RWPE1 (cell line): ENCODE results near the gene INS.

ENCODE experiments used
- CTCF ChIA-PET: fragments of 350-600 bp; sonication (Branson Sonifier 250); formaldehyde crosslinking; extraction: SDS; loops from one replicate; lab custom pipeline; 2021; lab: Yijun Ruan, JAX
- POLR2A ChIA-PET: fragments of 400-600 bp; formaldehyde crosslinking; extraction: SDS; loops from one replicate; lab custom pipeline; 2020; ENCODE audit warnings: antibody characterized with exemption; ENCODE audit not compliant: low non-redundant PET; lab: Yijun Ruan, JAX
- DNase-seq: peaks from one replicate; pipeline ENCODE4 v3.0.0; 2012; ENCODE audit warnings: low spot score
- H3K27ac ChIP-seq: fragments of 450-650 bp; 2 replicates; pipeline ENCODE4 v1.5.1; 2017
- TF ChIP-seq, protein P1 (sequence below): fragments of 450-650 bp; conservative IDR thresholded peaks from 2 replicates; pipeline ENCODE4 v1.5.1; 2017; ENCODE audit warnings: low read depth, mild to moderate bottlenecking

Gene INS

DNA sequence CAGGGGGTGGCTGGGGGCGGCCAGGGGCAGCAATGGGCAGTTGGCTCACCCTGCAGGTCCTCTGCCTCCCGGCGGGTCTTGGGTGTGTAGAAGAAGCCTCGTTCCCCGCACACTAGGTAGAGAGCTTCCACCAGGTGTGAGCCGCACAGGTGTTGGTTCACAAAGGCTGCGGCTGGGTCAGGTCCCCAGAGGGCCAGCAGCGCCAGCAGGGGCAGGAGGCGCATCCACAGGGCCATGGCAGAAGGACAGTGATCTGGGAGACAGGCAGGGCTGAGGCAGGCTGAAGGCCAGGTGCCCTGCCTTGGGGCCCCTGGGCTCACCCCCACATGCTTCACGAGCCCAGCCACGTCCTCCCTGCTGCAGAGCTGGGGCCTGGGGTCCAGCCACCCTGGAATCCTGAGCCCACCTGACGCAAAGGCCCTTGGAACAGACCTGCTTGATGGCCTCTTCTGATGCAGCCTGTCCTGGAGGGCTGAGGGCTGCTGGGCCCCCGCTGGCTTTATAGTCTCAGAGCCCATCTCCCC lies at the start of gene INS:
Gene INS (minus strand): TSS at position 474 of the 524 bp plus-strand sequence. CDS start 238 bp downstream, at position 236.
- TF ChIP-seq, protein P1, sequence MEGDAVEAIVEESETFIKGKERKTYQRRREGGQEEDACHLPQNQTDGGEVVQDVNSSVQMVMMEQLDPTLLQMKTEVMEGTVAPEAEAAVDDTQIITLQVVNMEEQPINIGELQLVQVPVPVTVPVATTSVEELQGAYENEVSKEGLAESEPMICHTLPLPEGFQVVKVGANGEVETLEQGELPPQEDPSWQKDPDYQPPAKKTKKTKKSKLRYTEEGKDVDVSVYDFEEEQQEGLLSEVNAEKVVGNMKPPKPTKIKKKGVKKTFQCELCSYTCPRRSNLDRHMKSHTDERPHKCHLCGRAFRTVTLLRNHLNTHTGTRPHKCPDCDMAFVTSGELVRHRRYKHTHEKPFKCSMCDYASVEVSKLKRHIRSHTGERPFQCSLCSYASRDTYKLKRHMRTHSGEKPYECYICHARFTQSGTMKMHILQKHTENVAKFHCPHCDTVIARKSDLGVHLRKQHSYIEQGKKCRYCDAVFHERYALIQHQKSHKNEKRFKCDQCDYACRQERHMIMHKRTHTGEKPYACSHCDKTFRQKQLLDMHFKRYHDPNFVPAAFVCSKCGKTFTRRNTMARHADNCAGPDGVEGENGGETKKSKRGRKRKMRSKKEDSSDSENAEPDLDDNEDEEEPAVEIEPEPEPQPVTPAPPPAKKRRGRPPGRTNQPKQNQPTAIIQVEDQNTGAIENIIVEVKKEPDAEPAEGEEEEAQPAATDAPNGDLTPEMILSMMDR: no peak
- ChIA-PET CTCF (interaction anchor here (0.6 to 2.4 kb wide), 3 partner anchors 10 to 357 kb away, joined by 3 to 6 read pairs (median 3); no protein-coding TSS in a partner anchor), POLR2A (no interaction called here)
- no peak for DNase-seq
- H3K27ac ChIP-seq: no peak within 1 kb of the TSS

- ChIA-PET CTCF (interaction anchor here (1.2 to 1.3 kb wide), 2 partner anchors 89 to 94 kb away, joined by 3 to 4 read pairs; no protein-coding TSS in a partner anchor), POLR2A (interaction anchor here (0.6 kb wide), 1 partner anchor 67 kb away, joined by 3 read pairs; no protein-coding TSS in a partner anchor)
- TF ChIP-seq, protein P1: no peak
- no peak for DNase-seq
- H3K27ac ChIP-seq: peak overlapping the region; percentile 1; the same call in 1 of the 2 replicates
Observed at GRCh38 chr11:2210366-2211112, 49.5 kb upstream of the INS start.

DNA sequence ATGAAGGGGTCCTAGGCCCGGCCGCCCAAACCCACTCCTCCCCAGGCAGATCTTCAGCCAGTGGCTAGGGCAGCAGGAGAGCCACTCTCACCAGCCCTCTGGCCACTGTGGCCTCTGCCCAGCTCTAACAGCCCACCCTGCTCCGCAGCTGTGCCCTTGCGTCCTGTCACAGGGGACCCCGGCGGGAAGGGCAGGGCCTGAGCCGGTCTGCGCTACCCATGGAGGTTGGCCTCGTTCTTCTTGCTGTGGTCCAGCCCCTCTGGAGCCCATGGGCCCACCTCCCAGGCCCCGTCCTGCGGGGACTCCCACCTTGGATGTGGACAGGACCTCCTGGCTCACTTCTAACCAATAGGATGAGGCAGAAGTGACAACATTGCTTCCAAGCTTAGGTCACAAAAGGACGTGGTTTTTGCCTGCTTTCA lies 48.9 kb upstream of the INS start:
- H3K27ac ChIP-seq: peak overlapping the region; percentile 72; the same call in 1 of the 2 replicates
- no peak for DNase-seq
- ChIA-PET POLR2A (interaction anchor here (0.6 kb wide), 1 partner anchor 67 kb away, joined by 3 read pairs; no protein-coding TSS in a partner anchor), CTCF (no interaction called here)
- TF ChIP-seq, protein P1: no peak

- CTCF ChIA-PET: interaction anchor here (0.6 to 1.8 kb wide), 11 partner anchors 9 to 702 kb away, joined by 3 to 11 read pairs (median 4); partner anchors contain the start of gene ASCL2
Observed at GRCh38 chr11:2209370-2209801, 48.4 kb upstream of the INS start.

GRCh38 chr11:2208691-2209369 lies 47.8 kb upstream of the INS start:
- peak overlapping the region; percentile 72 for H3K27ac ChIP-seq
- DNase-seq: no peak
- ChIA-PET POLR2A (interaction anchor here (0.9 kb wide), 1 partner anchor 14 kb away, joined by 3 read pairs; no protein-coding TSS in a partner anchor), CTCF (interaction anchor here (0.6 to 1.8 kb wide), 12 partner anchors 10 to 702 kb away, joined by 3 to 11 read pairs (median 4); partner anchors contain the start of gene ASCL2)
- TF ChIP-seq, protein P1: peak; percentile 45

More at GRCh38 chr11:2209370-2209801, 48.4 kb upstream of the INS start:
- no peak for DNase-seq
- H3K27ac ChIP-seq: peak overlapping the region; percentile 72
- TF ChIP-seq, protein P1: no peak
- POLR2A ChIA-PET: no interaction called here
